HG03097 (cell line): ENCODE data around the gene ELP6.
"Not testable (repeated sequence)": the region's sequence is repeated elsewhere in the genome, so short reads cannot be mapped to it uniquely, and the experiment has no call there.

ENCODE experiments used
- ATAC-seq: cut with Tn5 transposase; IDR thresholded peaks from one replicate; pipeline ENCODE4 v1.9.1; 2021; ENCODE audit not compliant: unreplicated experiment, low FRiP score

The ELP6 gene

DNA sequence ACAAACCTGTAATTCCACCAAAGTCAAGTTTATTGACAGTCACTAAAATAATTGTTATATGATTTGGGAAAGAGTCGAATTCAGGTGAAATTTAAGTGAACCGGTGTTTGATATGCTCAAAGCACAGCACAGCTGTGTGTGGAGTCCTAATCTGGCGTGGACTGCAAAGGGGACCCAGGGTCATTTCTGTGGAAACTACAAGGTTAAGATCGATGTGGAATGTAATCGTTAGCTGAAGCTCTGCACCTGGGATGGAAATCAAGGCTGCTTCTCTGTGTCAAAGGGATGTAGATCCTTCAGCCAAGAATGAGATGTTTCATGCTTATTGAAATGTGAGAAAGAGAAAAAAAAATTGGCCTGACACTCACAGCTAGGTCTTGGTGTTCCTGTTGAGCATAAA lies 1.6 kb upstream of the ELP6 start:
- no peak for ATAC-seq

DNA sequence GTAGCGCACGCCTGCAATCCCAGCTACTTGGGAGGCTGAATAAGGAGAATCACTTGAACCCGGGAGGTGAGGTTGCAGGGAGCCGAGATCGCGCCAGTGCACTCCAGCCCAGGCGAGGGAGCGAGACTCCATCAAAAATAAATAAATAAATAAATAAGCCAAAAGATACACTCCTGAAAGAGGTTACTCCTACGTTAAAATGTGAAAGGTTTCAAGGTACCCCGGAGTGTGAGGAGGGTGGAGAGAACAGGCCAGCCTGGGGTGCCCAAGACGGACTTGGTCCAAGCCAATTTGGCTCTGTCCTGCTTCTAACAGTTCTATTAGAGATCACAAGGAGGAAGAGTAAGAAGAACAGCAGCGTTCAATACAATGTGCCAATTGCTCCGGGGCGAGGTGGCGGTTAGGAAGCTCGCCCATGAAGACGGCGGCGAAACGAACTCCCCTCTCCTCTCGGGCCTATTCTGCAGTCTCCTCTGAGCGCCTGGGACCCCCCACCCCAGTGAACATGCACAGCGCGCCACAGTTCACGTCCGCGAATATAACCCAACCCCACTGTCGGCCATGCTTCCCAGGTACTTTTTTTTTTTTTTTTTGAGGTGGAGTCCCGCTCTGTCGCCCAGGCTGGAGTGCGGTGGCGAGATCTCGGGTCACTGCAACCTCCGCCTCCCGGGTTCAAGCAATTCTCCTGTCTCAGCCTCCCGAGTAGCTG lies 942 bp downstream of the ELP6 start:
- ATAC-seq, result no peak

DNA sequence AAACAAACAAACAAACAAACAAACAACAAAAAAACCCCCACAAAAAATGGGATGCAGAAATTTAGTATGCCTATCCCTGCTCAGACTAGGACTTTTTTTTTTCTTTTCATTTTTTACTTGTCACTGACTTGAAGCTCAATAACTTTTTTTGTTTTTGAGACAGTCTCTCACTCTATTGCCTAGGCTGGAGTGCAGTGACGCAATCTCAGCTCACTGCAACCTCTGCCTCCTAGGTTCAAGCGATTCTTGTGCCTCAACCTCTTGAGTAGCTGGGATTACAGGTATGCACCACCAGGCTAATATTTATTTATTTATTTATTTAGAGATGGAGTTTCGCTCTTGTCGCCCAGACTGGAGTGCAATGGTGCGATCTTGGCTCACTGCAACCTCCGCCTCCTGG lies 8.2 kb downstream of the ELP6 start:
- not testable (repeated sequence) for ATAC-seq

DNA sequence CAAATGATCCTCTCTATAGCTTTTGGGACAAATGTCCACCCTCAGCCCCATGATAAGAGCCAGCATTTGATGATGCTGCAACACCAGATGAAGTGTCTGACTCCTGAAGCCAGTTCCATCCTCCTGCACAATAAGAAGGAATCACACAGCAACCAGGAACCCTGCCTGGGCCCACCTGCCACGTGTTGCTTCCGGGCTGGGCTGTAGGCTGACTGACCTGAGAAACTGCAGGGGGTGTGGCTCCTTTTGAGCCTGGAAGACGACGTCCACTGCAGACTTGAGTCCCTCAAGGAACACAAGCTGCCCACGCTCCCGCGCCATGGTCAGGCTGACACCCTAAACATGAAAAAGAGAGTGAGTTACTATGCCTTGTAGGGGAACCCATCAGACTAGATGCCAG lies 9.4 kb downstream of the ELP6 start:
- ATAC-seq, result no peak

DNA sequence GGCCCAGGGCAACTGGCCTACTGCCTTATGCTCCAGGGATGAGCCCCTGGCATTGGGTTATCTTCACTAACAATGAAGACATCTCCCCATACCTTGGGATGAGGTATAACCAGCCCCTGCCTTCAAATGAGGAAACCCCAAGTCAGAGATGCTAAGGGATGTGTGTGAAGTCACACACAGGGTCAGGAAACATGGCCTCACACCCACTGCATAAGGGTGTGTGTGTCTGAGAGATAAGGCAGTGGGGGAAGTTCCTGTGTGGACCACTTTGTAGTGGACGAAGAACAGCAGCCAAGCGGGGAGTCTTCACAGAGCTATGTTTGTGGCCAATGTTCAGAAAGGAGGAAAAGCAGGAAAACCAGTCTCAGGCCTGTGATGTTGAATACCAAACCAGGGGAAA lies 10.5 kb downstream of the ELP6 start:
- ATAC-seq, result no peak

DNA sequence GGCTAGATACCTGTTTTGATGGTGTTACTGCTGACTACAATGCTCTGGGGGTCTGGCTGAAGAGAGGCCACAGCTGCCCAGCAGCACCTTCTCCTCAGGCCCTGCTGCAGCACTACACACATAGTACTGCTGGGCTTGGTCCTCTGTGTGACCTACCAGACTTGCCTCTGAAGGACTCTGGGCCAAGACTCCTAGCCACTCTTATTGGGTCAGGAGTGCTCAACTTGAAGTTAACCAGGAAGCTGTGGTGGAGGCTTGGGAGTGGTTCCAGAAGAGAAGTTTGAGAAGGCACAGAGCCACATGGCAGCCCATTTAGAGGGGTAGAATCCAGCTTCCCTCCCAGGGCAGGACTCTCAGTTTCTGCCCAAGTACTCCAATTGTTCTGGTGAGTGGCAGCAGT lies 16.6 kb downstream of the ELP6 start:
- no peak for ATAC-seq

DNA sequence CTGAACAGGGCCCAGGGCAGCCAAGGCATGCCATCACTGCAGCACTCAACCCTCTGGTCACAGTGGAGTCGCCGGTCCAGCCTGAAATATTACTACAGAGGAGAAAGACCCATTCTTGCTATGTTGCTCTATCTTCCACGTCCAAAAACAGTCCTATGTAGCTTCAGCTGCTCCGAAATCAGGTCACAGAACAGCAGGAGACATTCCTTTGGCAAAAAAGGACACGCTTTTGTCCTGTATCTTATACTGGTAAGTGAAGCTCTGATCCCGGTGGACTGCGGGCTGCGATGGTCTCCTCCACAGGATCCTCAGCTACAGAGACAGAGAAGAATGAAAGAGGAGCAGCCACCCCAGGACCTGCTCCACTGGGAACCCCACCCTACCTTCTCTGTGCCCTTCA lies 17.6 kb downstream of the ELP6 start:
- ATAC-seq, result no peak

DNA sequence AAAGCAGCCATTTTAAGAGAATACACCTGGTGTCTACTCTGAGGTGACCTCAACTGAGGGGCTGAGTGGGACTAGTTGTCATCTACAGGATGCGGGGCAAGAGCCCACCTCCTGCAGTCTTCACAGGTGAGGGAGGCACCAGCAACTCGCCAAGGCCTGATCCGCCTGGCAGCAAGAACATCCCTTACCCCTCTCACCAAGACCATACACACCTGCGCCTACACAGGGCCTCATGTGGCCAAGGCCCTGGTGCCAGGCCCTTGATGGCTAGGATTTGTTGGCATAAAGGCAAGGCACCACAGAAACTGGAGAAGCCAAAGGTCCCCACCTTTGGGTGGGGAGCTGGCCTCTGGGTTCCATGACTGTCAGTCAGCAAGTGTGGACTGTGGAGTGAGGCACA lies 18.4 kb downstream of the ELP6 start:
- ATAC-seq, result no peak

DNA sequence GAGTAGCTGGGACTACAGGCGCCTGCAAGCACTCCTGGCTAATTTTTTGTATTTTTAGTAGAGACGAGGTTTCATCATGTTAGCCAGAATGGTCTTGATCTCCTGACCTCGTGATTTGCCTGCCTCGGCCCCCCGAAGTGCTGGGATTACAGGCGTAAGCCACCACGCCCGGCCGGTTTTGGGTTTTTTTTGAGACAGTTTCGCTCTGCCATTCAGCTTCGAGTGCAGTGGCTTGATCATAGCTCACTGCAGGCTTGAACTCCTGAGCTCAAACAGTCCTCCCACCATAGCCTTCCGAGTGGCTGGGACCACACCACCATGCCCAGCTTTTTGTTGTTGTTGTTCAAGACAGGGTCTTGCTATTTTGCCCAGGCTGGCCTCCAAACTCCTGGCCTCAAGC lies 21.7 kb downstream of the ELP6 start:
- no peak for ATAC-seq

DNA sequence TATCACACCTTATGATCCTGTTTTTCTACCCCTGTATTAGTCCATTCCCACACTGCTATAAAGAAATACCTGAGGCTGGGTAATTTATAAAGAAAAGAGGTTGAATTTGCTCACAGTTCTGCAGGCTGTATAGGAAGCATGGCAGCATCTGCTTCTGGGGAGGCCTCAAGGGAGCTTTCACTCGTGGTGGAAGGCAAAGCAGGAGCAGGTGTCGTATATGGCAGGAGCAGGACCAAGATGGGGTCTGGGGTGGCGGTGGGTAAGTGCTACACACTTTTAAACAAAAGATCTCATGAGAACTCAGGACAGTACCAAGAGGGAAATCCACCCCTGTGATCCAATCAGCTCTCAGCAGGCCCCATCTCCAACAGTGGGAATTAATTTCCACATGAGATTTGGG lies 22.3 kb downstream of the ELP6 start:
- ATAC-seq, result no peak

DNA sequence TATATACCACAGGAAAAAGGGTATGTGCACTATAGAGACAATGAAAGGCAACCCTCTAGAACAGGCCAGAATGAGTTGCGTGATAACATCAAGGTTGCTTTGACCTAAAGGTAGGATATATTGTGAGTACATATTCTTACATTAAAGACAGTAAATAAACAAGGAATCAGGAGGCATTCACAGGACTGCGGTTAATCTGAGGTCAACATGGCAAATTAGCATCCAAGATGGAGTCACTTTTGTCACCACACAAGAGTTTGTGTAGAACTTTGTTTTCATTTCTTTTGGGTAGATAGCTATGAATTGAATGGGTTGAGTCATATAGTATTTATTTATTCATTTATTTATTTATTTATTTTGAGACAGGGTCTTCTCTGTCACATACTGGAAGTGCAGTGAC lies 26.2 kb downstream of the ELP6 start:
- no peak for ATAC-seq

DNA sequence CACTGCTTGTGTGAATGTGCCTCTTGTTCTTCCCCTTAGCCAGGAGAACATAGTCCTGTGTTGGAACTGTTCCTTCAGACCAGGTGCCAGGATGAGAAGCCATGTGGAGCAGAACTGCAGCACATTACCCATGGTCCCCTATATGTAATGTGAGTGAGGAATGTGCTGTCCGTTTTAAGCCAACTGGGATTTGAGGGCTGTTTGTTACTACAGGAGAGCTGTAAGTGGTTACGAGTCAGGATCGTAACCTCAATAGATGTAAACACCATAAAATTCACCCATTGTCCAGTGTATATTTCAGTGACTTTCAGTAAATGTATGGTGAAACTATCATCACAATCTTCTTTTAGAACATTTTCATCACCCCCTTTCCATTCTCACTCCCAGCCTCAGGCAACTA lies 27.7 kb downstream of the ELP6 start:
- ATAC-seq, result no peak

DNA sequence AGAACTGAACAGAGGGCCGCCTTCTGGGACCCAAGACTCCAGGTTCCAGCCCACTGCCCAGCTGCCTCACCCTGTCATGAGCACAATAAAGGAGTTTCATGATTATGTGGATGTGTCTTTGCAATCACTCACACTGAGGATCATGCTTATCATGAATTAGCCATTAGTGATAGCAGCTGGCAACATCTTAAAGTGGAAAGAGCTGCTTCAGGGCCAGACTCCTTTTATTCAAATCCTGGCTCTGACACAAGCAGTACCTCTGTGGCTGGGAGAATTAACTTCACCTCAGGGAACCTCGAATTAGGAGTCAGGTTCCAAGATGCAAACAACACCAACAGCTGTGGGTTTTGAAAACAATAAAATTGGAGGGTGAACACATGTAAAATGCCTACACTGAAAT lies 31.1 kb downstream of the ELP6 start:
- no peak for ATAC-seq

DNA sequence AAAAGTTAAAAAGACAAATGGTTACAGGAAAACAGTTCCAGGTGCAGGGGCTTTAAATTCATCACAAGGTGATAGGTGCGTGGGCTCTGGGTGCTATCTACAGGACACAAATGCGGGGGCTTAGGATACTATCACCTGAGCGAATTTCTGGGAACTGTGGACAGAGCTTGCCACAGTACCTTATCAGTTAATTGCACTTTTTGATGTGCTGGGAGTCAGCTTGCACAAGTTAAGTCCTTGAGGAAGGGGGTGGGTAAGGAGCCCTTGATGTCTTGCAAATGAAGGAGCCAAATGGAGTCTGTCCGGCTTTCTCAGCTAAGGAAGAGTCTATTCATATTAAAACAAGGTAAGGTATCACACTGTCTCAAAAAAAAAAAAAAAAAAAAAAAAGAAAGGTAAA lies 31.7 kb downstream of the ELP6 start:
- not testable (repeated sequence) for ATAC-seq

DNA sequence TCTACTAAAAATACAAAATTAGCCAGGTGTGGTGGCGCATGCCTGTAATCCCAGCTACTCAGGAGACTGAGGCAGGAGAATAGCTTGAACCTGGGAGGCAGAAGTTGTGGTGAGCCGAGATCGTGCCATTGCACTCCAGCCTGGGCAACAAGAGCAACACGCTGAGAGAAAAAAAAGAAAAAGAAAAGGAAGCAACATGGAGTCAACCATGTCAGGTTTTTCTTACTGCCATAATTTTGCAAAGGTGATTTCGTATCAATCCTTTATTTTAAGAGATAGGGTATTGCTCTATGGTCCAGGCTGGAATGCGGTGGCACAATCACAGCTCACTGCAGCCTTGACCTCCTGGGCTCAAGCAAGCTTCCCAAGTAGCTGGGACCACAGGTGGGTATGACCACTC lies 33.2 kb downstream of the ELP6 start:
- not testable (repeated sequence) for ATAC-seq

DNA sequence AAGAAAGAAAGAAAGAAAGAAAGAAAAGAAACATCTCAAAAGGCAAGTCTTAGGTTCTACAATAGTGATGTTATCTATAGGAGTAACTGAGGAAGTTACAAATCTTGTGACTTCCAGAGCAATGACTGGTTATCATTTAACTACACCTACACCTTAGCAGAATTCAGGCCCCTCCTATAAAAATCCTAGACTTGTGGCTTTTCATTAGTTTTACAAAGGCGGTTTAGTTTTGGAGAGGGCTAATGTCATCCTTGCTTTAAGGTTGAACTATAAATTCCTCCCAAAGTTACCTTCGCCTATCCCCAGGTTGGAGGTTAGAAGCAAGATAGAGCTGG lies 33.7 kb downstream of the ELP6 start:
- no peak for ATAC-seq

DNA sequence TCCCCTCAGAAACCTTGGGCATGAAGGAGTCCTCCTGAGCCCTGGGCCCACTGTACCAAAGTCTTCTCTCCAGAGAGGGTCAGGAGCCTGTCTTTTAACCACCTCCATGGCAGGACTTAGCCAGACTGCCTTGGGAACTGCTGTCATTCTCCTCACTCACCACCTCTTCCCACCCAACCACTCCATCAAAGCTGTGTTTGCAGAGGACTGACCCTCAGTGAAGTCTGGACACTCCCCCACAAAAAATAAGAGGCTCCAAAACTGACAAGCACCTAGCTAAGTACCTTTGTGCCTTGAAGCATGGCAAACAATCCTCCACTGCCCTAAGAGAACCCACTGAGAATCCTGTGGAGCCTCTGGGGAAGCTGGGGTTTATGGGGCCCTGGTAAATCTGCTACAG lies 35.5 kb downstream of the ELP6 start:
- no peak for ATAC-seq

DNA sequence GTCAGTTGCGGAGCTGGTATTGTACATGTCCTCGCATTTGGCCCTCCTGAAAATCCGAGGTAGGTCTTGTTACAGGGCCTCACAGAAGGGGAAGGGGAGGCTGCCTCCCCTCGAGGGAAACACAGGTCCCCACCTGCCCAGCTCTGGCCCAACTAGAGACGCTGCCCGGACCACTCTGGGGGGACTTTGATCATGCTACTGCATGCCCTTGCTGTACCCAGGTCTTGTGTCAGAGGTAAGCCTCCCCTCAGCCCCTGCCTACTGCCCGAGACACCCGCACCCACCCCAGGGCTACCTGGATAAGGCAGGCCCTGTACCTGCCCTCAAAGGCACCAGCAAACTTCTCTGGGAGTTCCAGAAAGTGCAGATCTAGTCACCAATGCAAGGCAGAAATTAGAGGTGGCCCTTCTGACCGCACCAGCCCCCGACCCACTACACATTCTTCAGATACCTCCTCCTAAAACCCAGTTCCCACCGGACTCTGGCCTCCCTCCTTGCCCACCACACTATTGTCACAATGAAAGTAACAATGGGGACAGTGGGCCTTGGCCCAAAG lies 36.8 kb downstream of the ELP6 start:
- ATAC-seq, result no peak

DNA sequence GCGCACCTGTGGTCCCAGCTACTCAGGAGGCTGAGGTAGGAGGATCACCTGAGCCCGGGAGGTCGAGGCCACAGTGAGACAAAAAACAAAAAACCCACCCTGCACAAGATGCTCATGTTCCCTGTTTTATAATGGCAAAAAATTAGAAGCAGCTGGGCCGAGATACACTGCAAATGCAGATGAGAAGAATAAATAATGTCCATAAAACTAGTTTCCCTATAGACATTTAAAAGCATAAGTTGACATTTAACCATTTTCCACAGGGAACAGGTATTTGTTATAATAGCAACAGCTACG lies 37.2 kb downstream of the ELP6 start:
- ATAC-seq, result no peak

DNA sequence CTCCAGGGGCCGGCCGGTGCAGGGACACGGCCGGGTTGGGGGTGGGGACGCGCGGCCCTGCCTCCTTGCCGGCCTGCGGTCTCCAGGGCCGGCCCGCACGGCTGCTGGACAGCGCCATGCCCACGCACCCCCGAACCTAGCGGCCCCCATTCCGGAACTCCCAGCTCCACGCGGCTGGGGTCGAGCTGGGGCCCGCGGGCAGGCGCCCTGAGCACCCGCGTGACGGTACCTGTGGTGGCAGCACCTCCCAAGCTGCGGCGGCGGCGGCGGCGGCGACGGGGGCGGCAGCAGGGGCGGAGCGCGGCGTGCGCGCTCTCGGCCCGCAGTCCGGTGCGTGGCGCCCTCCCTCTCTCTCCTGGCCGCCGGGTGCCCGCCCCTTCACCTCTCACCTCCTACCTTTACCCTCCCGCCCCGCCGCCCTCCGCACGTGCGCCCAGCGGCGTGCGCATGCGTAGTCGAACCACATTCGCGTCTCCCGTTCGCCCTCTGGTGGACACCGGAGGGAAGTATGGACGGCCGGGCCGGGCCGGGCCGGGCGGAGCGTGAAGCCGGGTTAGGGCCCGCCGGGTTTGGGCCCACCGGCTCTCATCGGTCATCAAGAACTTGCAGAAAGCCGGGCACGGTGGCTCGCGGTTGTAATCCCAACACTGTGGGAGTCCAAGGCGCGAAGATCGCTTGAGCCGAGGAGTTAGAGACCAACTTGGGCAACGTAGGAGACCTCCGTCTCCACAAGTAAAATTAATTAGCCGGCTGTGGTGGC lies 37.8 kb downstream of the ELP6 start, which contains the start of gene SCAP:
SCAP (minus strand) TSS at position 372 of the 760 bp plus-strand sequence. CDS start 32,948 bp downstream, outside the sequence.
- peak; percentile 85 for ATAC-seq

DNA sequence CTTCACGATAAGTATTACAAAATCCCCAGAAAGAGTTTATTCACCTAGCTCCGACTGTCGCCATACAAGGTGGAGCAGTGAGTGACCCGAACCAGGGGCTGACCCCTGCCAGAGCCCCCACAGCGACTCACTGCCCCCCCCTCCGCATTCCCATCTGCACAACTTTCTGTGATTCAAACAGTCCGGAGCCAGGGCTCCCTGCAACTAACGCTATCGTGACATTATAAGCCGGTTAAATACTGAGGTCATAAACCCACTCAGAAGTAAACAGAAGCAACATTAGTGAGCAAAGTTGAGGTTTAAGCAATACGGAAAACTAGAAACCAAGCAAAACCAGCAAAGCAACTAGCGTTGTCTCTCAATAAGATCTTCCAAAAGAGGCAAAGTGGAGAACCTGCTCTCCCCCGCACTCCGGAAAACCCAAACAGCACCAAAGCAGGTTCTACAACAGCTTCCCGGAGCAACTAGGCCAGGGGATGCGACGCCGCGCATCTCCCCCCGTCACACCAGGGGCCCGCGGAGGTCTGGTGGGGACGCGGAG lies 38.4 kb downstream of the ELP6 start:
- peak; percentile 5 for ATAC-seq

DNA sequence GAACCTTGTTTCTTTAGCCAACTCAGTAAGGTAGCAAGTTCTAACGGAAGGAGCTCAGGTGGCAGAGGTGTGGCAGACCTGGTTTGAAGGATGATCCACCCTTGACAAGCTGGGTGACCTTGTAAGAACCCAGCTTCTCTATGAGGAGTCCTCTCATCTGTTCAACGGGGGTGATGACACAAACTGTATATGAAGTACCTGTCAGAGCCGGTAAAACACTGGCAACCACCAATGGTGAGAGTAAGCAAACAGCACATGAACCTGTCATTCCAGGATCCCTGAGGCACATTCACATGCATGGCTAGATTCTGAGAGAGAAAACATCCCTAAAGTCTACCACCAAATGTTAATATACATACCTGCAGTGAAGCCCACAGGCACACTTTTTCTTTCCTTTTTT lies 40.1 kb downstream of the ELP6 start:
- no peak for ATAC-seq
